ENCODE results near the gene WDR82. TPM values are rescaled to one million over a fixed set of nuclear protein-coding genes. Genes with fewer than 3 reads are reported as not detected.

WDR82 gene
- polyA plus RNA-seq, 1 donor from 2014 or later: 55.0 TPM

DNA sequence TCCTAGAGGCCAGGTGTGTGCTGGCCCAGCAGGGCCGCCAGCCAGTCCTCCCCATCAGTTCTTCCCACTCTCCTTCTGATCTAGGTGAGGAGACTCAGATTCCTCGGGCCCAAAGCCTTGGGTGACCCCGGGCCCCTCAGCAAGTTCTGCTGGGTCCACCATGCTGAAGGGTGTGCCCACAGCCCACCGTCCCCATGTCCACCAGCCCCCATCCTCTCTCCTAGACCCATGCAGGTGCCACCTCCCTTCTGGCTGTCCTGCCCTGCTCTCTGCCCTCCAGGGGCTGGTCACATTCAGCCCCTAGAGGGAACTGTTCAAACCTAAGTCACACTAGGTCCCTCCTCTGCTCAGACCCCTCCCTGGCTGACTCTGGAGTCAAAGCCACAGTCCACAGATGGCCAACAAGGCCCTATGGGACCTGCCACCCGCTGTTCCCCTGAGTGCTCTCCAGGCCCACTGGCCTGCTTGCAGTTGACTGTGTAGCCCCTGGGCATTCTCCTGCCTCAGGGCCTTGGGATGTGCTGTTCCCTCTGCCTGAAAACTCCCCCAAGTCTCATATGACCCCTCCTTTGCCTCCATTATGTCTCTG, 52.1 kb downstream of the WDR82 start:
- Mint-ChIP-seq H3K4me1 (peaks cover 27 to 44% (median 38%) of the 10 kb centered on the region in 3 donors), H3K36me3 (peaks cover 7% of the 10 kb centered on the region), H3K4me3 (peak overlapping the region; percentile 85 to 99 (median 93)), H3K27ac (peak overlapping the region; percentile 92 to 96 (median 94)), H3K27me3 (peaks cover 2% of the 10 kb centered on the region), H3K9me3 (no peaks in the 10 kb centered on the region)

DNA sequence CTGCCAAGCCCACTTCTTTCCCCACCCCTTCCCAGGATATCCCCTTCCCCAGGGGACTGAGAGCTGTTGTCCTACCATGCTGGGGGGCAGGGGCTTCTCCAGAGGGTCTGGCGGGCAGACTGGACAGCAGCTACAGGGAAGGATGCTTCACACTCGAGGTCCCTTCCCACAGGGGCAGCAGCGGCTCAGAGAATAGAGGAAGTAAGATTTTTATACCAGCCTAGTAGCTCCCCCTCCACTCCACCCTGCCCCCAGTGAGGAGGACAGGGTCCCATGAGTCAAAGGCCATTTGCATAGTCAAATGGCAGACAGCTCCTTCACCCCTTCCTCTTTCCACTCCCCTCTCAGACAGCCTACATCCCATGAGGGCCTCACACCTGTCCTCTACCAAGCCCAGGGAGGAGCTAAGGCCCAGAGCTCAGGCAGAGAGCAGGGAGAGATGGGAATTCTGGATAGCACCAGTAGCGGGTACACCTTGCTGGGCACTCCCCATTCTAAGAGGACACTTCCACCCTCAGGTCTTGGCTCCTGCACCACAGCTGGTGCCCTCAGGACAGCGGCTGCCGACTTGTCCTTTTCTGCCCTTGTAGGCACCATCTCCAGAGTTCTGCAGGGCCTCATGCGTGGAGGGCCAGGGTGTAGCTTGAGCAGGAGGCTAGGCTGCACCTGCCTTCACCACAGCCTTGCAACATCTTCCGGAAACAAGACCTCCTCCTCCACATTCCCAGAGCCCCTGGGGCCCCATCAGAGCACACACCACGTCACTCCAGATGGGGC, 52.8 kb downstream of the WDR82 start, which contains the start of gene TLR9:
Gene TLR9 (minus strand): TSS at position 194 of the 777 bp plus-strand sequence. CDS start 116 bp downstream, at position 78.
- peaks cover 7% of the 10 kb centered on the region for H3K36me3 Mint-ChIP-seq
- H3K4me1 Mint-ChIP-seq: peaks cover 27 to 46% (median 38%) of the 10 kb centered on the region in 3 donors
- H3K4me3 Mint-ChIP-seq: peak within 1 kb of the TSS; percentile 85 to 99 (median 93)
- peaks cover 2% of the 10 kb centered on the region for H3K27me3 Mint-ChIP-seq
- H3K9me3 Mint-ChIP-seq: no peaks in the 10 kb centered on the region
- peak within 1 kb of the TSS; percentile 92 to 96 (median 94) for H3K27ac Mint-ChIP-seq

DNA sequence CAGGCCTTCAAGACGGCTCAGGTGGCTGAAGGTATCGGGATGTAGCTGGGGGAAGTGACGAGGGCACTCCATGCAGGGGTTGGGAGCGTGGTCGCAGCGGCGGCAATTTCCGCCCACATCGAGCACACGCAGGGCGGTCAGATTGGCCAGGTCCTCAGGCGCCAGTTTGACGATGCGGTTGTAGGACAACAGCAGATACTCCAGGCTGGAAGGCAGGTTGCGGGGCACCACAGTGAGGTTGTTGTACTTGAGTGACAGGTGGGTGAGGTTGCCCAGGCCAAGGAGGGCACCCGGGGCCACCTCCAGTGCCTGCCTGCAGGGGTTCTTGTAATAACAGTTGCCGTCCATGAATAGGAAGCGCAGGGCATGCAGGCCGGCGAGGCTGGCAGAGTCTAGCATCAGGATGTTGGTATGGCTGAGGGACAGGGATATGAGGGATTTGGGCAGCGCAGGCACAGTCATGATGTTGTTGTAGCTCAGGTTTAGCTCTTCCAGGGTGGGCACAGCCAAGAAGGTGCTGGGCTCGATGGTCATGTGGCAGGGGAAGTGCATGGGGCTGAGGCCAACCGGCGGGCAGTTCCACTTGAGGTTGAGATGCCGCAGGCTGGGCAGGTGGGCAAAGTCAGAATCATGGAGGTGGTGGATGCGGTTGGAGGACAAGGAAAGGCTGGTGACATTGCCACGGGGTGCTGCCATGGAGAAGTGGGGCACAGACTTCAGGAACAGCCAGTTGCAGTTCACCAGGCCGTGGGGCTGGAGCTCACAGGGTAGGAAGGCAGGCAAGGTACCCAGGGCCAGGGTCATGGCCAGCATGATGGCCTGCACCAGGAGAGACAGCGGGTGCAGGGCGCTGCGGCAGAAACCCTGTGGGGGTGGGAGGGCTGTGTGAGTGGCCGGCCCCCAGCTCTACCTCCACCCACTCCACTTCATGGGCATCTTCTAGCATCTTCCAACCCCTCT, 54.7 kb downstream of the WDR82 start:
- peak overlapping the region; percentile 85 to 99 (median 93) for H3K4me3 Mint-ChIP-seq
- peaks cover 35 to 57% (median 42%) of the 10 kb centered on the region in 3 donors for H3K4me1 Mint-ChIP-seq
- H3K9me3 Mint-ChIP-seq: no peaks in the 10 kb centered on the region
- peaks cover 2% of the 10 kb centered on the region for H3K36me3 Mint-ChIP-seq
- H3K27me3 Mint-ChIP-seq: peaks cover 2% of the 10 kb centered on the region
- peak overlapping the region; percentile 92 to 96 (median 94) for H3K27ac Mint-ChIP-seq

DNA sequence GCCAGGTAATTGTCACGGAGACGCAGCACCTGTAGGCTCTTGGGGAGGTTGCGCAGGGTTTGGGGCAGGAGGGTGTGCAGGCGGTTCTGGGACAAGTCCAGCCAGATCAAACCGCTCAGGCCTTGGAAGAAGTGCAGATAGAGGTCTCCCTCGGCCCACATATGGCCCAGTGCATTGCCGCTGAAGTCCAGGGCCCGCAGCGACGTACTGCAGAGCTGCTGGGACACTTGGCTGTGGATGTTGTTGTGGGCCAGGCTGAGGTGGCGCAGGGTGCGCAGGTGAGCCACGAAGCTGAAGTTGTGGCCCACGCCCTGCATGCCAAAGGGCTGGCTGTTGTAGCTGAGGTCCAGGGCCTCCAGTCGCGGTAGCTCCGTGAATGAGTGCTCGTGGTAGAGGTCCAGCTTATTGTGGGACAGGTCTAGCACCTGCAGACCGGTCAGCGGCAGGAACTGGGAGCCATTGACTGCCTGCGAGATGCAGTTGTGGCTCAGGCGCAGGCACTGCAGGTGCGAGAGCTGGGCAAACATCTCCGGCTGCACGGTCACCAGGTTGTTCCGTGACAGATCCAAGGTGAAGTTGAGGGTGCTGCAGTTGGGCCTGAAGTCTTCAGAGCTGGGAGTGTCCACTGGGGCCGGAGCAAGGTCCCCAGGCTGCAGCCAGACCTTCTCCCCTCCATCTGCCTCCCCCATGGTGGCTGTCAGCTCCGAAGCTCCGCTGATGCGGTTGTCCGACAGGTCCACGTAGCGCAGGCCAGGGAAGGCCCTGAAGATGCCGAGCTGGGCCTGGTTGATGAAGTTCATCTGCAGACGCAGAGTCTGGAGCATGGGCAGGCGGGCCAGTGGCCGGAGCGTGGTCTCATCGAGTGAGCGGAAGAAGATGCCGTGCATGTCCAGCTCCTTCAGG, 55.9 kb downstream of the WDR82 start:
- Mint-ChIP-seq H3K4me3 (peak overlapping the region; percentile 54 to 99 (median 88)), H3K27me3 (peaks cover 2% of the 10 kb centered on the region), H3K9me3 (no peaks in the 10 kb centered on the region), H3K27ac (peak overlapping the region; percentile 39 to 96 (median 92)), H3K36me3 (peaks cover 2% of the 10 kb centered on the region), H3K4me1 (peaks cover 42 to 63% (median 49%) of the 10 kb centered on the region in 3 donors)

DNA sequence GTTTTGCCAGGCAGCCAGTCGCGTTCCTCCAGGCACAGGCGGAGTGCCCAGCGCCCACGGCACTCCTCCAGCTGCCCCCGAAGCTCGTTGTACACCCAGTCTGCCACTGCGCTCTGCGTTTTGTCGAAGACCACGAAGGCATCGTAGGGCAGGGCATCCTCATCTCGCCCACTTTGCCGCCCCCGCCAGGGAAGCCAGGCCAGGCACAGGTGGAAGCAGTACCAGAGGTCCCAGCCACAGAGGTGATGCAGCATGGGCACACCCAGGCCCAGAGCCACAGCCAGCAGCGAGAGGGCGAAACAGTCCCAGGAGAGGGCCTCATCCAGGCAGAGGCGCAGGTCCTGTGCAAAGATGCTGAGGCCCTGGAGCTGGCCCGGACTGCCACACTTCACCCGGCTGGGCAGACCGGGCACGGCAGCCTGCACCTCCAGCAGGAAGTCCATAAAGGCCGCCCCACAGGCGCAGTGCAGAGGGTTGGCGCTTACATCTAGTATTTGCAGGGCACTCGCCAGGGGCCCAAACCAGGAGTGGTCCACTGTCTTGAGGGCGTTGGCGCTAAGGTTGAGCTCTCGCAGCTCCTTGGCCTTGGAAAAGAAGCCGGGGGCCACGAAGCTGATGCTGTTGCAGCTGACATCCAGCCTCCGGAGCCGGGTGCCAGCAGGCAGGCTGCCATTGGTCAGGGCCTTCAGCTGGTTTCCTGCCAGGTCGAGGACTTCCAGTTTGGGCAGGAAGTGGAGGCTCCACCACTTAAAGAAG, 56.7 kb downstream of the WDR82 start:
- Mint-ChIP-seq H3K4me1 (peaks cover 47 to 64% (median 49%) of the 10 kb centered on the region in 3 donors), H3K9me3 (no peaks in the 10 kb centered on the region), H3K27me3 (peaks cover 2% of the 10 kb centered on the region), H3K4me3 (peak overlapping the region in 3 of 4 donors; percentile 44 to 78 (median 49)), H3K36me3 (peaks cover 2% of the 10 kb centered on the region), H3K27ac (peak overlapping the region in 2 of 3 donors; percentile 22 to 39)

DNA sequence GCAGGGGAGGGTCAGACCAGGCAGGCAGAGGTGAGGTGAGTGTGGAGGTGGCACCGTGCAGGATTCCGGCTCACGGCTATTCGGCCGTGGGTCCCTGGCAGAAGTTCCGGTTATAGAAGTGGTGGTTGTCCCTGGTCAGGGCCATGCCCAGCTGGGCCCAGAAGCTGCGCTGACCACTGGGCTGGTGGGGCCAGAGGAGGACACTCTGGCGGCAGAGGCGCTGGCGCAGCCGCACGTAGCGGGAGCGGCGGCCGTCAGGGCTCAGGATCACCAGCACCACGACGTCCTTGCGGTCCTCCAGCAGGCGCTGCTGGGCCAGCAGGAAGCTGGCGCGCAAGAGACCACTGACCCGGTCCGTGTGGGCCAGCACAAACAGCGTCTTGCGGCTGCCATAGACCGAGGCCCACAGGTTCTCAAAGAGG, 57.3 kb downstream of the WDR82 start:
- Mint-ChIP-seq H3K27me3 (peaks cover 2% of the 10 kb centered on the region), H3K4me1 (peaks cover 43 to 61% (median 48%) of the 10 kb centered on the region in 3 donors), H3K9me3 (no peaks in the 10 kb centered on the region), H3K36me3 (peaks cover 2% of the 10 kb centered on the region), H3K27ac (no peak overlapping the region), H3K4me3 (peak overlapping the region in 1 of 4 donors; percentile 78)

DNA sequence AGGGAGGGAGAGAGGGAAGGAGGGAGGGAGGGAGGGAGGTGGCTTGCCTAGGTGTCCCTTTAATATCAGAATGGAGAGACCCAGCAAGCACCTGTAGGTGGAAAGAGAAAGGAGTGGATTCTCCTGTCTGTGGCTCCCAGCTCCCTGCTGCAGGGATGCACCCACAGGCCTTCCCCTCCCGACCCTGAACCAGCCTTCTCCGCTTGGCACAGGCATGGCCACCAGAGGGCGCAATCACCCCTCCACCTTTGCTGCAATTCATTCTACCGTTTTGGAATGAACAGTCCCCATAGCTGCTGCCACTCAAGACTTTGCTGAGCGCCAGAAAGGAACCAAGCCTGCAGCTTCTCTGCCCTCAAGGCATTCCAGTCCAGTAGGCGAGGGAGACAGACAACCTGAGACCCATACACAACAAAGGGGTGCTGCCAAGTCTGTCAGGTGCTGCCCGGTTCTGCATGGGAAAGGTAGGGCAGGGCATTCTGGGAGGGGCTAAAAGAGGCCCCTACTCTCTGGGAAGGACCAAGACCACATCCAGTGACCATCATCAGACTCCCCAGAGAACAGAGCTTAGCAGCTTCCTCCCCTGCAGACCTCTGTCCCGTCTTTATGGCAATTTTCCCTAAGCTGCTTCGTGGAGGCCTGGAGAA, 57.9 kb downstream of the WDR82 start:
- Mint-ChIP-seq H3K4me3 (peak overlapping the region; percentile 58 to 91 (median 84)), H3K36me3 (peaks cover 2% of the 10 kb centered on the region), H3K9me3 (no peaks in the 10 kb centered on the region), H3K27ac (peak overlapping the region in 2 of 3 donors; percentile 83 to 92), H3K27me3 (peaks cover 2% of the 10 kb centered on the region), H3K4me1 (peaks cover 40 to 59% (median 45%) of the 10 kb centered on the region in 3 donors)

DNA sequence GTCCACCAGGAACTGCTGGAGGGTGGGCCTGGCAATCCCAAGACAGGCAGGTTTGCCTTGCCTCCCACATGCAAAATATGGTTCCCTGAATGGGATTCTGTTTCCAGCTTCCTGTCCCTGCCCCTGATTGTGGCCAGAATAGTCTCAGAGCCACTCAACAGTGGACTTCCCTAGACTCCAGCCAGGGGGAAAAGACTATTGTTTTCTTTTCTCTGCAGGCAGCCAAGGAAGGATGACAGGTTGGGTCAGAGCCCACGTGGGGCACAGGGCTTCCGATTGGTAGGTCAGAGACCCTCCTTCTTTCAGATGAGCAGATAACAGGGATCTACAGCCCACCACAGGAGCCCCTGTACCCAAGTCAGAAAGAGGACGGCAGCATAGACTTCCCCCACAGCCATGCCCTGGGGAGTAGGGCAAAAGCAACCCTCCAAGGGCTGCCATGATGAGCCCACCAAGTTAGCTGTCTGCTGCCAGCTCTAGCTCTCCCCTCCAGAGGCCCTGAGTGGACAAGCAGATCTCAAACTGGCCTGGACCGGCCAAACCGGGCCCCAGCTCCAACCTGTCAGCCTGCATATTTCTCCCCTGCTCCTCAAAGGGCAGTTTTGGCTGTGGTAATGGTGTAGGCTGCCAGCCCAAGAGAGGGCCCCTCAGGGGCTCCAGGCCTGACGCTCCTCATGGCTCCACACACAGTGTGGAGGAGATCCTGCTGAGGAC, 59.4 kb downstream of the WDR82 start:
- Mint-ChIP-seq H3K4me1 (peaks cover 38 to 54% (median 44%) of the 10 kb centered on the region in 3 donors), H3K27me3 (peaks cover 2% of the 10 kb centered on the region), H3K4me3 (peak overlapping the region in 3 of 4 donors; percentile 16 to 91 (median 72)), H3K9me3 (no peaks in the 10 kb centered on the region), H3K36me3 (peaks cover 2% of the 10 kb centered on the region), H3K27ac (peak overlapping the region; percentile 47 to 86 (median 56))

DNA sequence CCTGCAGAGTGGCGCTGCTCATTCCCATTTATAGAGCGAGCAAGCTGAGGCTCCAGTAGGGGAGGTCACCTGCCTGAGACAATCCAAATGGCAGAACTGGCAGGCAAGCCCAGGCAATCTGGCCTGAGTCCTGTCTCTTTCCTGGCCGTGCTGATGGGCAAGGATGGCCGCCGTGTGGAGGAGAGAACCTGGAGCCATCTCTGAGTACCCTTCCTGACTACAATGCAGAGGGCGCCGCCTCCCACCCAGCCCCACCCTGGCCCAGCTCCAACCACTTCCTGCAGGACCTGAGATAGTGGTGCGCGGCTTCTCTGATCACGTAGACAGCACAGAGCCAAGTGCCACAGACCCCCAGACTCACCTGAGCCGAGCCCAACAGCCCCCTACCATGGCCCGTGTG, 60.0 kb downstream of the WDR82 start:
- H3K27me3 Mint-ChIP-seq: no peaks in the 10 kb centered on the region
- peak overlapping the region; percentile 47 to 86 (median 56) for H3K27ac Mint-ChIP-seq
- peak overlapping the region in 2 of 4 donors; percentile 47 to 76 for H3K4me3 Mint-ChIP-seq
- no peaks in the 10 kb centered on the region for H3K9me3 Mint-ChIP-seq
- H3K4me1 Mint-ChIP-seq: peaks cover 32 to 48% (median 39%) of the 10 kb centered on the region in 3 donors
- peaks cover 1% of the 10 kb centered on the region for H3K36me3 Mint-ChIP-seq

DNA sequence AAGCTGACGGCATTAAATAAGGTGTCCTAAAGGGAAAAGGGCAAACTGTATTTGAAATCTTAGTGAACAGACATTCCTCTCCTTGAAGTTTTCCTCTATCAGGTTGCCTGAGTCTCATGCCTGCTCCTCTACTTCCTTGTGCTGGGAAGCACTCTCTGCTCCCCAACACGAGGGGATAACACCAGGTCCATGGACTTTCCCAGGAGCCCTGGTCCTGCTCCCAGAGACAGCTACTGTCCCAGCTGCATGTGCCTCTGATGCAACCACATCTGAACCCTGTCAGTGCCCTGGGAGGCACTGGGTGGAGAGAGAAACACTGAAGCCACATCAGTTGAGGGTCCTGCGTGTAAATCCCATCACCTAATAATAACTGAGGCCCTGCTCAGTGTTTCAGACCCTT, 60.4 kb downstream of the WDR82 start:
- H3K36me3 Mint-ChIP-seq: no peaks in the 10 kb centered on the region
- peak overlapping the region in 2 of 4 donors; percentile 47 to 76 for H3K4me3 Mint-ChIP-seq
- no peaks in the 10 kb centered on the region for H3K27me3 Mint-ChIP-seq
- peaks cover 28 to 44% (median 34%) of the 10 kb centered on the region in 3 donors for H3K4me1 Mint-ChIP-seq
- peak overlapping the region; percentile 47 to 86 (median 56) for H3K27ac Mint-ChIP-seq
- no peaks in the 10 kb centered on the region for H3K9me3 Mint-ChIP-seq

DNA sequence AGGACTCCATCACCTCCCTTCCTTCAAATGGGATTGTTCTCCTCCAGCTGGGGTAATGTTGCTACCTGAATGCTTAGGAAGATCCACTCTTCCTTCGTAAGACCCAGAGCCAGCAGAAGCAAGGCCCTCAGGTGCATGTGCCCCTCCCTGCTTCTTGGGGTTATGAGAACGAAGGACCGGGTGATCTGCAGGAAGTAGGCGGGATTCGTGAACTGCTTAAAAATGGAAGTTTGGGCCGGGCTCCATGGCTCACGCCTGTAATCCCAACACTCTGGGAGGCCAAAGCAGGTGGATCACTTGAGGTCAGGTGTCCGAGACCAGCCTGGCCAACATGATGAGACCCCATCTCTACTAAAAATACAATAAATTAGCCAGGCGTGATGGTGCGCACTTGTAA, 61.0 kb downstream of the WDR82 start:
- H3K4me3 Mint-ChIP-seq: peak overlapping the region in 2 of 4 donors; percentile 83 to 84
- no peaks in the 10 kb centered on the region for H3K36me3 Mint-ChIP-seq
- no peaks in the 10 kb centered on the region for H3K27me3 Mint-ChIP-seq
- H3K4me1 Mint-ChIP-seq: peaks cover 26 to 41% (median 29%) of the 10 kb centered on the region in 3 donors
- H3K27ac Mint-ChIP-seq: peak overlapping the region in 1 of 3 donors; percentile 86
- H3K9me3 Mint-ChIP-seq: no peaks in the 10 kb centered on the region

Data from IgD-negative memory B cell (primary cell).